Glutamatergic neuron (in vitro differentiated cells): ENCODE results near the gene OR2M3. TPM values are rescaled to one million over a fixed set of nuclear protein-coding genes. Genes with fewer than 3 reads are reported as not detected.
"Not testable (repeated sequence)": the region's sequence is repeated elsewhere in the genome, so short reads cannot be mapped to it uniquely, and the experiment has no call there.

Experiments
- DNase-seq: peaks from one replicate; pipeline ENCODE4 v3.0.0; 2022
- H3K27ac Mint-ChIP-seq: one replicate; pipeline ENCODE4 v1.8.0; 2020; ENCODE audit warnings: mild to moderate bottlenecking, mixed read lengths, inconsistent platforms; ENCODE audit not compliant: unreplicated experiment
- H3K27me3 Mint-ChIP-seq: one replicate; pipeline ENCODE4 v1.8.0; 2020; ENCODE audit warnings: mild to moderate bottlenecking, moderate library complexity, mixed read lengths, inconsistent platforms; ENCODE audit not compliant: unreplicated experiment
- H3K36me3 Mint-ChIP-seq: one replicate; pipeline ENCODE4 v1.8.0; 2020; ENCODE audit warnings: mild to moderate bottlenecking, mixed read lengths, inconsistent platforms; ENCODE audit not compliant: unreplicated experiment
- H3K4me1 Mint-ChIP-seq: one replicate; pipeline ENCODE4 v1.8.0; 2020; ENCODE audit warnings: mild to moderate bottlenecking, low read depth, mixed read lengths, inconsistent platforms; ENCODE audit not compliant: unreplicated experiment
- H3K4me3 Mint-ChIP-seq: one replicate; pipeline ENCODE4 v1.8.0; 2020; ENCODE audit warnings: mild to moderate bottlenecking, mixed read lengths, inconsistent platforms; ENCODE audit not compliant: unreplicated experiment
- H3K9me3 Mint-ChIP-seq: one replicate; pipeline ENCODE4 v1.8.0; 2020; ENCODE audit warnings: mild to moderate bottlenecking, moderate library complexity, mixed read lengths, inconsistent platforms; ENCODE audit not compliant: unreplicated experiment
- total RNA-seq: library from RNA; stranded (reverse); fragmentation: NEBNext Ultra II Directional; extraction: Animal tissue kit (Norgen Biotek cat#: 25700); gene quantifications from one replicate; pipeline ENCODE4 v1.2.1, GENCODE V29; 2021; ENCODE audit not compliant: unreplicated experiment
- TF ChIP-seq, protein P1 (sequence below): fragments of 200-600 bp; sonication (generic); IDR thresholded peaks from one replicate; pipeline ENCODE4 v1.5.0; 2021; ENCODE audit not compliant: partially characterized antibody, unreplicated experiment

OR2M3 gene
- total RNA-seq, 1 donor from 2014 or later = not detected

GRCh38 chr1:248239478-248239877 is 42.4 kb downstream of the OR2M3 start:
- DNase-seq = no peak
- TF ChIP-seq, protein P1, sequence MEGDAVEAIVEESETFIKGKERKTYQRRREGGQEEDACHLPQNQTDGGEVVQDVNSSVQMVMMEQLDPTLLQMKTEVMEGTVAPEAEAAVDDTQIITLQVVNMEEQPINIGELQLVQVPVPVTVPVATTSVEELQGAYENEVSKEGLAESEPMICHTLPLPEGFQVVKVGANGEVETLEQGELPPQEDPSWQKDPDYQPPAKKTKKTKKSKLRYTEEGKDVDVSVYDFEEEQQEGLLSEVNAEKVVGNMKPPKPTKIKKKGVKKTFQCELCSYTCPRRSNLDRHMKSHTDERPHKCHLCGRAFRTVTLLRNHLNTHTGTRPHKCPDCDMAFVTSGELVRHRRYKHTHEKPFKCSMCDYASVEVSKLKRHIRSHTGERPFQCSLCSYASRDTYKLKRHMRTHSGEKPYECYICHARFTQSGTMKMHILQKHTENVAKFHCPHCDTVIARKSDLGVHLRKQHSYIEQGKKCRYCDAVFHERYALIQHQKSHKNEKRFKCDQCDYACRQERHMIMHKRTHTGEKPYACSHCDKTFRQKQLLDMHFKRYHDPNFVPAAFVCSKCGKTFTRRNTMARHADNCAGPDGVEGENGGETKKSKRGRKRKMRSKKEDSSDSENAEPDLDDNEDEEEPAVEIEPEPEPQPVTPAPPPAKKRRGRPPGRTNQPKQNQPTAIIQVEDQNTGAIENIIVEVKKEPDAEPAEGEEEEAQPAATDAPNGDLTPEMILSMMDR = no peak
- Mint-ChIP-seq H3K4me3 (no peak overlapping the region), H3K36me3 (peaks cover 4% of the 10 kb centered on the region), H3K4me1 (no peaks in the 10 kb centered on the region), H3K27ac (no peak overlapping the region), H3K9me3 (peaks cover 5% of the 10 kb centered on the region), H3K27me3 (no peaks in the 10 kb centered on the region)

GRCh38 chr1:248243204-248243603 is 46.1 kb downstream of the OR2M3 start:
- H3K4me1 Mint-ChIP-seq = no peaks in the 10 kb centered on the region
- TF ChIP-seq, protein P1 = peak; percentile 43
- H3K9me3 Mint-ChIP-seq = peaks cover 5% of the 10 kb centered on the region
- H3K27ac Mint-ChIP-seq = no peak overlapping the region
- H3K27me3 Mint-ChIP-seq = no peaks in the 10 kb centered on the region
- peak; percentile 11 for DNase-seq
- H3K36me3 Mint-ChIP-seq = peaks cover 4% of the 10 kb centered on the region
- no peak overlapping the region for H3K4me3 Mint-ChIP-seq

DNA sequence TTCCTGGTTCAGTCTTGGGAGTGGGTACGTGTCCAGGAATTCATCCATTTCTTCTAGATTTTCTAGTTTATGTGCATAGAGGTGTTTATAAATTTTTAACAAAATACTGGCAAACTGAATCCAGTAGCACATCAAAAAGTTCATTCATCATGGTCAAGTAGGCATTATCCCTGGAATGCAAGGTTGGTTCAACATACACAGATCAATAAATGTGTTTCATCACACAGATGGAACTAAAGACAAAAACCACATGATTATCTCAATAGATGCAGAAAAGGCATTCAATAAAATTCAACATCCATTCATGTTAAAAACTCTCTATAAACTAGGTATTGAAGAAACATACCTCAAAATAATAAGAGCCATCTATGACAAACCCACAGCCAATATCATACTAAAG is 62.2 kb downstream of the OR2M3 start:
- not testable (repeated sequence) for H3K4me1 Mint-ChIP-seq, H3K27ac Mint-ChIP-seq, DNase-seq, H3K36me3 Mint-ChIP-seq, H3K9me3 Mint-ChIP-seq, H3K27me3 Mint-ChIP-seq, H3K4me3 Mint-ChIP-seq

Other genes starting within 250 kb of the OR2M3 start
- 0.61 TPM for gene OR2L8, start 248.4 kb upstream of the OR2M3 start, total RNA-seq
- 0.49 TPM for gene OR2AK2, start 232.0 kb upstream of the OR2M3 start, total RNA-seq
- 0.22 TPM for gene OR2L5, start 183.6 kb upstream of the OR2M3 start, total RNA-seq
- gene OR2L2, start 167.2 kb upstream of the OR2M3 start, total RNA-seq = 0.25 TPM
- 0.15 TPM for gene OR2L3, start 150.4 kb upstream of the OR2M3 start, total RNA-seq
- not detected for gene OR2L13, start 102.1 kb upstream of the OR2M3 start, total RNA-seq
- not detected for gene OR2M5, start 52.1 kb upstream of the OR2M3 start, total RNA-seq
- gene OR2M2, start 22.4 kb upstream of the OR2M3 start, total RNA-seq = not detected
- not detected for gene OR2M4, start 34.2 kb downstream of the OR2M3 start, total RNA-seq
- gene OR2T33, start 80.7 kb downstream of the OR2M3 start, total RNA-seq = not detected
- not detected for gene OR2T12, start 106.2 kb downstream of the OR2M3 start, total RNA-seq
- not detected for gene OR2M7, start 127.3 kb downstream of the OR2M3 start, total RNA-seq
- gene OR14C36, start 151.5 kb downstream of the OR2M3 start, total RNA-seq = not detected
- not detected for gene OR2T4, start 164.4 kb downstream of the OR2M3 start, total RNA-seq
- gene OR2T6, start 178.5 kb downstream of the OR2M3 start, total RNA-seq = not detected
- gene OR2T1, start 205.8 kb downstream of the OR2M3 start, total RNA-seq = not detected
- not detected for gene OR2T2, start 248.4 kb downstream of the OR2M3 start, total RNA-seq